SK-N-SH (cell line): ENCODE data around the gene PSMD1. TPM values are rescaled to one million over a fixed set of nuclear protein-coding genes. Genes with fewer than 3 reads are reported as not detected.

Source experiments
- CTCF ChIA-PET: fragments of 300-600, 350-600 bp; formaldehyde crosslinking; extraction: SDS; loops from one replicate; lab custom pipeline; 2021; lab: Yijun Ruan, JAX
- POLR2A ChIA-PET: fragments of 350-600 bp; sonication (Branson Sonifier 250); formaldehyde crosslinking; extraction: SDS; loops from one replicate; lab custom pipeline; 2020; ENCODE audit warnings: antibody characterized with exemption, inconsistent platforms; lab: Yijun Ruan, JAX
- DNase-seq: peaks from one replicate; pipeline ENCODE4 v3.0.0; 2012
- H2AFZ ChIP-seq: fragments of 200-600 bp; sonication (generic); 2 replicates; pipeline ENCODE4 v1.8.1; 2016; ENCODE audit warnings: antibody characterized with exemption, mild to moderate bottlenecking, low read depth
- H3F3A ChIP-seq: fragments of 200-600 bp; sonication (generic); replicated peaks from 2 replicates; pipeline ENCODE3; 2016; ENCODE audit warnings: antibody characterized with exemption, mild to moderate bottlenecking; ENCODE audit not compliant: insufficient read depth
- H3K27ac ChIP-seq, 2 experiments: fragments of 200-500 bp in 1 of 2; fragments of 200-600 bp in 1 of 2; sonication (Bioruptor generic) in 1 of 2; sonication (generic), shearing (Covaris generic) in 1 of 2; 2 replicates each; pipeline versions ENCODE4 v1.5.1 to v1.6.1; 2014 to 2016; ENCODE audit warnings: low read depth in 2 of 2, inconsistent platforms in 1 of 2, low read length in 1 of 2, mild to moderate bottlenecking in 1 of 2, mixed read lengths in 1 of 2
- H3K27me3 ChIP-seq: fragments of 200-600 bp; sonication (generic), shearing (Covaris generic); 2 replicates; pipeline ENCODE4 v1.6.1; 2016; ENCODE audit warnings: mixed run types; ENCODE audit not compliant: insufficient read depth
- H3K36me3 ChIP-seq, 2 experiments: fragments of 200-500 bp in 1 of 2; fragments of 200-600 bp in 1 of 2; sonication (Bioruptor generic) in 1 of 2; sonication (generic) in 1 of 2; replicated peaks in 1 of 2; 2 replicates each; pipeline versions ENCODE3 to v1.5.1; 2014 to 2016; ENCODE audit warnings: low read length in 1 of 2, mild to moderate bottlenecking in 1 of 2; ENCODE audit not compliant: insufficient read depth in 2 of 2, control insufficient read depth in 1 of 2
- H3K4me1 ChIP-seq, 2 experiments: fragments of 200-500 bp in 1 of 2; fragments of 200-600 bp in 1 of 2; sonication (Bioruptor generic) in 1 of 2; sonication (generic), shearing (Covaris generic) in 1 of 2; 2 replicates each; pipeline versions ENCODE4 v1.5.1 to v1.6.1; 2014 to 2016; ENCODE audit warnings: low read depth in 1 of 2, low read length in 1 of 2, mixed run types in 1 of 2; ENCODE audit not compliant: insufficient read depth in 2 of 2, control insufficient read depth in 1 of 2
- H3K4me2 ChIP-seq: fragments of 200-600 bp; sonication (generic), shearing (Covaris generic); 2 replicates; pipeline ENCODE4 v1.6.1; 2017; ENCODE audit warnings: mixed run types
- H3K4me3 ChIP-seq, 2 experiments: fragments of 200-500 bp in 1 of 2; fragments of 200-600 bp in 1 of 2; sonication (Bioruptor generic) in 1 of 2; sonication (generic), shearing (Covaris generic) in 1 of 2; 2 replicates each; pipeline versions ENCODE4 v1.5.1 to v1.8.1; 2014 to 2016; ENCODE audit warnings: low read depth in 2 of 2, inconsistent platforms in 1 of 2, low read length in 1 of 2, mild to moderate bottlenecking in 1 of 2, mixed read lengths in 1 of 2, moderate library complexity in 1 of 2
- H3K79me2 ChIP-seq: fragments of 200-600 bp; sonication (generic); 2 replicates; pipeline ENCODE4 v1.8.1; 2017; ENCODE audit warnings: mild to moderate bottlenecking; ENCODE audit not compliant: insufficient read depth
- H3K9ac ChIP-seq: fragments of 200-600 bp; sonication (generic); 2 replicates; pipeline ENCODE4 v1.6.1; 2017; ENCODE audit warnings: mixed run types
- H3K9me2 ChIP-seq: fragments of 200-600 bp; sonication (generic); 2 replicates; pipeline ENCODE4 v1.6.1; 2017; ENCODE audit warnings: mixed run types
- H3K9me3 ChIP-seq: fragments of 200-600 bp; sonication (generic); 2 replicates; pipeline ENCODE4 v1.6.1; 2017; ENCODE audit warnings: mixed run types, mild to moderate bottlenecking, moderate library complexity
- H4K20me1 ChIP-seq: fragments of 200-600 bp; sonication (generic); 2 replicates; pipeline ENCODE4 v1.6.1; 2017; ENCODE audit warnings: mild to moderate bottlenecking, mixed run types; ENCODE audit not compliant: insufficient read depth
- JUND ChIP-seq: IDR thresholded peaks from 2 replicates; pipeline ENCODE4 v1.4.0; 2012
- MEF2A ChIP-seq: IDR thresholded peaks from 2 replicates; pipeline ENCODE4 v1.4.0; 2012; ENCODE audit warnings: low read depth, borderline replicate concordance
- MXI1 ChIP-seq: IDR thresholded peaks from 2 replicates; pipeline ENCODE4 v1.6.1; 2012; ENCODE audit warnings: mild to moderate bottlenecking, low read depth, low read length, improper control_type of control experiment
- NFIC ChIP-seq: IDR thresholded peaks from 2 replicates; pipeline ENCODE4 v1.4.0; 2012; ENCODE audit warnings: borderline replicate concordance
- RFX5 ChIP-seq: IDR thresholded peaks from 2 replicates; pipeline ENCODE4 v1.6.1; 2012; ENCODE audit warnings: mild to moderate bottlenecking, improper control_type of control experiment, low read length
- RXRA ChIP-seq: IDR thresholded peaks from 2 replicates; pipeline ENCODE4 v1.4.0; 2012; ENCODE audit warnings: low read depth, mild to moderate bottlenecking, borderline replicate concordance
- SIN3A ChIP-seq: IDR thresholded peaks from 2 replicates; pipeline ENCODE4 v1.6.1; 2012; ENCODE audit warnings: low read depth, mild to moderate bottlenecking, low read length, moderate library complexity, borderline replicate concordance
- TAF1 ChIP-seq: IDR thresholded peaks from 2 replicates; pipeline ENCODE4 v1.6.1; 2012; ENCODE audit warnings: low read depth, mild to moderate bottlenecking, low read length, moderate library complexity, borderline replicate concordance
- TCF12 ChIP-seq: IDR thresholded peaks from 2 replicates; pipeline ENCODE4 v1.4.0; 2012
- TEAD4 ChIP-seq: IDR thresholded peaks from 2 replicates; pipeline ENCODE4 v1.4.0; 2012; ENCODE audit warnings: mild to moderate bottlenecking, borderline replicate concordance; ENCODE audit not compliant: insufficient read depth
- YY1 ChIP-seq: IDR thresholded peaks from 2 replicates; pipeline ENCODE4 v1.4.0; 2012; ENCODE audit warnings: low read depth, mild to moderate bottlenecking
- WGBS: methylation state at CpG from one replicate; pipeline ENCODE4 v1.1.6; 2017; ENCODE audit warnings: low lambda C conversion rate; 5-methylcytosine and 5-hydroxymethylcytosine counted together
- polyA plus RNA-seq, 3 experiments: library from polyadenylated mRNA; depleted of rRNA; stranded (reverse); fragments of >200 nt; gene quantifications; 2 replicates each; pipeline ENCODE4 v1.2.3, GENCODE V29; 2012
- TF ChIP-seq, protein P1 (sequence below): fragments of 200-600 bp; sonication (generic); IDR thresholded peaks from 2 replicates; pipeline ENCODE4 v1.6.1; 2017; ENCODE audit warnings: antibody characterized with exemption, mild to moderate bottlenecking, moderate library complexity
- TF ChIP-seq, protein P2 (sequence below): IDR thresholded peaks from 2 replicates; pipeline ENCODE4; 2012
- TF ChIP-seq, protein P3 (sequence below): IDR thresholded peaks from 2 replicates; pipeline ENCODE4 v1.4.0; 2012; ENCODE audit warnings: low read depth, borderline replicate concordance
- TF ChIP-seq, protein P4 (sequence below): IDR thresholded peaks from 2 replicates; pipeline ENCODE4 v1.4.0; 2012; ENCODE audit warnings: low read depth, borderline replicate concordance

PSMD1 gene
- polyA plus RNA-seq, 1 of the 3 experiments (the other 2 are of a cell fraction), result 92.3 TPM

DNA sequence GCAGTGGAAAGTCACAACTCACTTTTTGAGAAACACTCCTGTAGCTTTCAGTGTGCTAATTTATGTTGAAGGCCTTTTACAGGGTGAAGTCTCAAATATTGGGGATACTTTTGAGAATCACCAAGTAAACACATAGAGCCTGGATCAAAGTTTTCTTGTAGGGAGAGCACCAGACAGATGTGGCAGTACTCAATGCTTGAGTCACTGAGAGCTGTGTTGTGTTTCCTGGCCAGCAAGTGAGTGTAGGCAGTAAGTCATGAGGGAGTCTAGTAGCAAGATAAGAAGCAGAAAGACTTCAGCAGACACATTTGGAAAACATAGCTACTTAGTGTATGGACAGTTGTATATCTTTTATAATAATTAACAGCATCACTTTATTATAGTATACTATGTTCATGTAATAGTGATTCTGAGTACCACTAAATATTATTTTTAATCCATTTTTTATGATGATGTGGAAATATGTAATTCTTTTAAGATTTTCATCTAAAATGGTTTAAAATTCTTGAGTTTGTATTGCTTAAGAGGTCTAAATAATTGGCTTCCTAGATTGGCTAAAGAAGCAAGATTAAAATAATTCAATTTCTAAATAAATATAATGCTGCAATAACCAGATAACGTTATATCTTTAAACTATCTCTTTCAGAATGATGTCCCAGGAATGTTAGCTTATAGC is 12.8 kb downstream of the PSMD1 start:
- H3K79me2 ChIP-seq, result peaks cover 56% of the 10 kb centered on the region
- CTCF ChIA-PET, result interaction anchor here (0.7 to 1.3 kb wide), 4 partner anchors 13 to 383 kb away, joined by 3 to 5 read pairs (median 3); partner anchors contain the start of gene PSMD1
- no peak overlapping the region for H3K27ac ChIP-seq
- no peaks in the 10 kb centered on the region for H3K9me3 ChIP-seq
- H3K9me2 ChIP-seq, result no peaks in the 10 kb centered on the region
- POLR2A ChIA-PET, result no interaction called here
- 0 out of 2 replicates have a peak, but pooled peaks cover 18% of the 10 kb centered on the region for H4K20me1 ChIP-seq
- no peak for DNase-seq
- no peak overlapping the region for H3K4me2 ChIP-seq
- H3K27me3 ChIP-seq, result no peaks in the 10 kb centered on the region
- no peak overlapping the region for H2AFZ ChIP-seq
- TF ChIP-seq YY1 (no peak), SIN3A (no peak), TEAD4 (no peak), MXI1 (no peak), TAF1 (no peak)
- TF ChIP-seq, protein P1, sequence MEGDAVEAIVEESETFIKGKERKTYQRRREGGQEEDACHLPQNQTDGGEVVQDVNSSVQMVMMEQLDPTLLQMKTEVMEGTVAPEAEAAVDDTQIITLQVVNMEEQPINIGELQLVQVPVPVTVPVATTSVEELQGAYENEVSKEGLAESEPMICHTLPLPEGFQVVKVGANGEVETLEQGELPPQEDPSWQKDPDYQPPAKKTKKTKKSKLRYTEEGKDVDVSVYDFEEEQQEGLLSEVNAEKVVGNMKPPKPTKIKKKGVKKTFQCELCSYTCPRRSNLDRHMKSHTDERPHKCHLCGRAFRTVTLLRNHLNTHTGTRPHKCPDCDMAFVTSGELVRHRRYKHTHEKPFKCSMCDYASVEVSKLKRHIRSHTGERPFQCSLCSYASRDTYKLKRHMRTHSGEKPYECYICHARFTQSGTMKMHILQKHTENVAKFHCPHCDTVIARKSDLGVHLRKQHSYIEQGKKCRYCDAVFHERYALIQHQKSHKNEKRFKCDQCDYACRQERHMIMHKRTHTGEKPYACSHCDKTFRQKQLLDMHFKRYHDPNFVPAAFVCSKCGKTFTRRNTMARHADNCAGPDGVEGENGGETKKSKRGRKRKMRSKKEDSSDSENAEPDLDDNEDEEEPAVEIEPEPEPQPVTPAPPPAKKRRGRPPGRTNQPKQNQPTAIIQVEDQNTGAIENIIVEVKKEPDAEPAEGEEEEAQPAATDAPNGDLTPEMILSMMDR, result no peak
- peaks cover 0 to 14% of the 10 kb centered on the region in 2 experiments; a peak in 1 of 4 replicates for H3K4me1 ChIP-seq
- 65% methylated on average over 1 of the region's 1 CpG for WGBS
- peaks cover 14% of the 10 kb centered on the region for H3F3A ChIP-seq
- H3K9ac ChIP-seq, result no peak overlapping the region
- no peak overlapping the region for H3K4me3 ChIP-seq
- H3K36me3 ChIP-seq, result peaks cover 74 to 82% of the 10 kb centered on the region in 2 experiments

DNA sequence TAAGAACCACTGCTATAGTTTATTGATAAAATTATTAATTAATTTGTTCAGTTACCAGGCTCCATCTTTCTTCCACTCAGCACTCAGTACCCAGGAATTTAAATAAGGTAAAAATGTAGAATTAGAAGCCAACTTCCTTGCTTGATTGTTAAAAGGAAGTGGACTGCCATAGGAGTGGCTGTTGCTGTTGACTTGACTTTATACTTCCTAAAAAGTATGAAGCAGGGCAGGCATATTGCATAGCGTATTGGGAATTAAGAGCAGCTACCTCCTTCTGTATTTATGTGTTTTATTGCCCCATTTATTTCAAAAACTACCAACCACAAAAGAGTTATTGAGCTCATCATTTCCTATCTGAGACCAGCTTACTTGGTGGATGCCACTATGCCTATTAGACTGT is 27.9 kb downstream of the PSMD1 start:
- WGBS, result 100% methylated on average over 1 of the region's 1 CpG
- Histone ChIP-seq H3K9ac (no peak overlapping the region), H3K9me3 (no peaks in the 10 kb centered on the region), H3K27ac (no peak overlapping the region), H3K4me3 (no peak overlapping the region), H3K9me2 (no peaks in the 10 kb centered on the region), H4K20me1 (no peaks in the 10 kb centered on the region), H2AFZ (no peak overlapping the region), H3K4me2 (no peak overlapping the region), H3K27me3 (no peaks in the 10 kb centered on the region), H3K79me2 (no peaks in the 10 kb centered on the region), H3K4me1 (no peaks in the 10 kb centered on the region), H3K36me3 (peaks cover 82 to 83% of the 10 kb centered on the region in 2 experiments), H3F3A (no peaks in the 10 kb centered on the region)
- ChIA-PET CTCF (interaction anchor here (0.7 to 2.3 kb wide), 6 partner anchors 20 to 143 kb away, joined by 3 to 5 read pairs (median 4); partner anchors contain the start of gene PSMD1), POLR2A (no interaction called here)
- TF ChIP-seq RFX5 (no peak), TAF1 (no peak), NFIC (no peak), MXI1 (no peak), RXRA (no peak), TCF12 (no peak), MEF2A (no peak), YY1 (no peak), JUND (no peak)
- TF ChIP-seq, protein P2, sequence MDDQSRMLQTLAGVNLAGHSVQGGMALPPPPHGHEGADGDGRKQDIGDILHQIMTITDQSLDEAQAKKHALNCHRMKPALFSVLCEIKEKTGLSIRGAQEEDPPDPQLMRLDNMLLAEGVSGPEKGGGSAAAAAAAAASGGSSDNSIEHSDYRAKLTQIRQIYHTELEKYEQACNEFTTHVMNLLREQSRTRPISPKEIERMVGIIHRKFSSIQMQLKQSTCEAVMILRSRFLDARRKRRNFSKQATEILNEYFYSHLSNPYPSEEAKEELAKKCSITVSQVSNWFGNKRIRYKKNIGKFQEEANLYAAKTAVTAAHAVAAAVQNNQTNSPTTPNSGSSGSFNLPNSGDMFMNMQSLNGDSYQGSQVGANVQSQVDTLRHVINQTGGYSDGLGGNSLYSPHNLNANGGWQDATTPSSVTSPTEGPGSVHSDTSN, result no peak
- TF ChIP-seq, protein P1, result no peak
- TF ChIP-seq, protein P3, sequence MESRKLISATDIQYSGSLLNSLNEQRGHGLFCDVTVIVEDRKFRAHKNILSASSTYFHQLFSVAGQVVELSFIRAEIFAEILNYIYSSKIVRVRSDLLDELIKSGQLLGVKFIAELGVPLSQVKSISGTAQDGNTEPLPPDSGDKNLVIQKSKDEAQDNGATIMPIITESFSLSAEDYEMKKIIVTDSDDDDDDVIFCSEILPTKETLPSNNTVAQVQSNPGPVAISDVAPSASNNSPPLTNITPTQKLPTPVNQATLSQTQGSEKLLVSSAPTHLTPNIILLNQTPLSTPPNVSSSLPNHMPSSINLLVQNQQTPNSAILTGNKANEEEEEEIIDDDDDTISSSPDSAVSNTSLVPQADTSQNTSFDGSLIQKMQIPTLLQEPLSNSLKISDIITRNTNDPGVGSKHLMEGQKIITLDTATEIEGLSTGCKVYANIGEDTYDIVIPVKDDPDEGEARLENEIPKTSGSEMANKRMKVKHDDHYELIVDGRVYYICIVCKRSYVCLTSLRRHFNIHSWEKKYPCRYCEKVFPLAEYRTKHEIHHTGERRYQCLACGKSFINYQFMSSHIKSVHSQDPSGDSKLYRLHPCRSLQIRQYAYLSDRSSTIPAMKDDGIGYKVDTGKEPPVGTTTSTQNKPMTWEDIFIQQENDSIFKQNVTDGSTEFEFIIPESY, result no peak
- TF ChIP-seq, protein P4, sequence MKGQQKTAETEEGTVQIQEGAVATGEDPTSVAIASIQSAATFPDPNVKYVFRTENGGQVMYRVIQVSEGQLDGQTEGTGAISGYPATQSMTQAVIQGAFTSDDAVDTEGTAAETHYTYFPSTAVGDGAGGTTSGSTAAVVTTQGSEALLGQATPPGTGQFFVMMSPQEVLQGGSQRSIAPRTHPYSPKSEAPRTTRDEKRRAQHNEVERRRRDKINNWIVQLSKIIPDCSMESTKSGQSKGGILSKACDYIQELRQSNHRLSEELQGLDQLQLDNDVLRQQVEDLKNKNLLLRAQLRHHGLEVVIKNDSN, result no peak
- no peak for DNase-seq
